Breast epithelium (tissue), 4 donors: ENCODE results near the gene GRIFIN. TPM values are rescaled to one million over a fixed set of nuclear protein-coding genes. Genes with fewer than 3 reads are reported as not detected.

Experiments used
- DNase-seq, 2 donors: peaks; one replicate each; pipeline ENCODE4 v3.0.0-alpha.2; 2019; ENCODE audit warnings: low spot score in 2 of 2
- H3K27ac ChIP-seq, 2 donors: fragments of 200-600 bp; sonication (generic) in 1 of 2; one replicate each; pipeline ENCODE4 v1.5.1; 2016 to 2019; ENCODE audit warnings: mild to moderate bottlenecking in 1 of 2
- H3K27me3 ChIP-seq, 2 donors: fragments of 200-600 bp; sonication (generic) in 1 of 2; one replicate each; pipeline versions ENCODE4 v1.5.1 to v1.6.0; 2017 to 2019; ENCODE audit warnings: control low read depth in 1 of 2, mild to moderate bottlenecking in 1 of 2
- H3K36me3 ChIP-seq: fragments of 200-600 bp; one replicate; pipeline ENCODE4 v1.5.1; 2019
- H3K4me1 ChIP-seq, 2 donors: fragments of 200-600 bp; sonication (generic); one replicate each; pipeline ENCODE4 v1.5.1; 2016 to 2019; ENCODE audit warnings: control low read depth in 1 of 2
- H3K4me3 ChIP-seq, 3 donors: fragments of 200-600 bp; sonication (generic); 1 replicate in 2 of 3; 2 replicates in 1 of 3; pipeline ENCODE4 v1.5.1; 2016 to 2019; ENCODE audit warnings: mild to moderate bottlenecking in 3 of 3, moderate library complexity in 2 of 3
- H3K9me3 ChIP-seq, 2 donors: fragments of 200-600 bp; sonication (generic) in 1 of 2; one replicate each; pipeline ENCODE4 v1.5.1; 2016 to 2019; ENCODE audit warnings: control low read depth in 1 of 2
- POLR2A ChIP-seq: fragments of 450-650 bp; IDR thresholded peaks from one replicate; pipeline ENCODE4 v1.6.1; 2016; ENCODE audit warnings: antibody characterized with exemption, mild to moderate bottlenecking, moderate library complexity
- POLR2AphosphoS5 ChIP-seq, 3 donors: sonication (generic); formaldehyde crosslinking; IDR thresholded peaks; one replicate each; pipeline ENCODE4 v1.6.1; 2017; ENCODE audit warnings: antibody characterized with exemption in 3 of 3
- intact Hi-C: fragments of 100-400 bp; cut with DNase I; formaldehyde crosslinking; loops from one replicate; pipeline ENCODE4 v1.15.1; 2023; ENCODE audit warnings: low total_unique reads
- total RNA-seq, 3 donors: library from RNA; depleted of rRNA; stranded (reverse); fragments of >200 nt; gene quantifications; one replicate each; pipeline ENCODE4 v1.1.0, GENCODE V29; 2016
- TF ChIP-seq, protein P1 (sequence below), 3 donors: fragments of 450-650 bp; IDR thresholded peaks; one replicate each; pipeline ENCODE4 v1.5.1; 2016 to 2017; ENCODE audit warnings: antibody characterized with exemption in 3 of 3, mild to moderate bottlenecking in 3 of 3, moderate library complexity in 3 of 3

Gene GRIFIN
- total RNA-seq, 3 donors from 2014 or later: not detected

DNA sequence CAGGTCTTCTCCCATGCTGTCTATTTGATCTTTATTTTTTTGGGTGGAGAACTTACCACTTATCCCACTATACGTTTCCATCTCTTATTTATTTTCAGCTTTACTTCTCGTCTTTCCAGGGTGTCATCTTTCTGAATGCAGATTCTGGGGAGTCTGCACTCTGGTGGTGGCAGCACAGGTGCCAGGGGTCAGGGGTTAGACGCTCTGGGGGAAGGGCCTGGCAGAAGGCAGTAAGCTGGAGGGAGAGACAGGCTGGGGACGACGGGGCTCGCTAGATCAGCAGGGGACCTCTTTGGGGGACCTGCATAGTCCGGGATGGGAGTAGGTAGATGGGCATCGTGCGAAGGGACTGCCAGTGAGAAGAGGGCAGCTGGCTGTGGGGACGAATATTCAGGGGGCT lies 50.4 kb downstream of the GRIFIN start:
- no peak overlapping the region for H3K4me3 ChIP-seq
- no peak for TF ChIP-seq POLR2A
- TF ChIP-seq POLR2AphosphoS5 (IDR thresholded peaks at IDR 0.05): no peak
- TF ChIP-seq, protein P1, sequence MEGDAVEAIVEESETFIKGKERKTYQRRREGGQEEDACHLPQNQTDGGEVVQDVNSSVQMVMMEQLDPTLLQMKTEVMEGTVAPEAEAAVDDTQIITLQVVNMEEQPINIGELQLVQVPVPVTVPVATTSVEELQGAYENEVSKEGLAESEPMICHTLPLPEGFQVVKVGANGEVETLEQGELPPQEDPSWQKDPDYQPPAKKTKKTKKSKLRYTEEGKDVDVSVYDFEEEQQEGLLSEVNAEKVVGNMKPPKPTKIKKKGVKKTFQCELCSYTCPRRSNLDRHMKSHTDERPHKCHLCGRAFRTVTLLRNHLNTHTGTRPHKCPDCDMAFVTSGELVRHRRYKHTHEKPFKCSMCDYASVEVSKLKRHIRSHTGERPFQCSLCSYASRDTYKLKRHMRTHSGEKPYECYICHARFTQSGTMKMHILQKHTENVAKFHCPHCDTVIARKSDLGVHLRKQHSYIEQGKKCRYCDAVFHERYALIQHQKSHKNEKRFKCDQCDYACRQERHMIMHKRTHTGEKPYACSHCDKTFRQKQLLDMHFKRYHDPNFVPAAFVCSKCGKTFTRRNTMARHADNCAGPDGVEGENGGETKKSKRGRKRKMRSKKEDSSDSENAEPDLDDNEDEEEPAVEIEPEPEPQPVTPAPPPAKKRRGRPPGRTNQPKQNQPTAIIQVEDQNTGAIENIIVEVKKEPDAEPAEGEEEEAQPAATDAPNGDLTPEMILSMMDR (IDR thresholded peaks at IDR 0.05): no peak
- intact Hi-C loops: no loop called here
- peaks cover 0 to 3% of the 10 kb centered on the region in 2 donors for H3K9me3 ChIP-seq
- no peak for DNase-seq
- H3K36me3 ChIP-seq: no peaks in the 10 kb centered on the region
- no peaks in the 10 kb centered on the region for H3K4me1 ChIP-seq
- H3K27me3 ChIP-seq: no peaks in the 10 kb centered on the region
- no peak overlapping the region for H3K27ac ChIP-seq

Other genes with a start within 250 kb of the GRIFIN start
- gene MAD1L1, start 243.5 kb downstream of the GRIFIN start, total RNA-seq: 10 to 100 TPM; 27.7 to 33.9 (median 28.8) TPM
- gene MRM2, start 234.2 kb downstream of the GRIFIN start, total RNA-seq: 10 to 100 TPM; 10.9 to 20.2 (median 18.0) TPM
- 10 to 100 TPM; 13.3 to 28.5 (median 18.0) TPM for gene NUDT1, start 234.2 kb downstream of the GRIFIN start, total RNA-seq
- gene SNX8, start 162.0 kb downstream of the GRIFIN start, total RNA-seq: 10 to 100 TPM in 2 of 3 donors, 1 to 10 TPM in 1; 8.8 to 32.3 (median 20.3) TPM
- gene EIF3B, start 121.6 kb downstream of the GRIFIN start, total RNA-seq: 100 to 1,000 TPM; 111 to 122 (median 115) TPM
- 10 to 100 TPM in 1 of 3 donors, 1 to 10 TPM in 2; 6.2 to 15.0 (median 7.2) TPM for gene CHST12, start 72.8 kb downstream of the GRIFIN start, total RNA-seq
- 10 to 100 TPM in 1 of 3 donors, 1 to 10 TPM in 2; 5.0 to 16.4 (median 9.1) TPM for gene LFNG, start 43.4 kb upstream of the GRIFIN start, total RNA-seq
- 10 to 100 TPM; 20.8 to 36.4 (median 28.4) TPM for gene BRAT1, start 79.1 kb upstream of the GRIFIN start, total RNA-seq
- gene IQCE, start 82.6 kb upstream of the GRIFIN start, total RNA-seq: 10 to 100 TPM; 13.4 to 22.7 (median 13.8) TPM
- gene TTYH3, start 155.6 kb upstream of the GRIFIN start, total RNA-seq: 10 to 100 TPM; 11.6 to 17.9 (median 17.4) TPM
- gene AMZ1, start 211.8 kb upstream of the GRIFIN start, total RNA-seq: under 1 TPM; 0.16 to 0.88 (median 0.33) TPM